ENCODE measurements around the gene CAPSL.
"Not testable (repeated sequence)": the region's sequence is repeated elsewhere in the genome, so short reads cannot be mapped to it uniquely, and the experiment has no call there.

DNA sequence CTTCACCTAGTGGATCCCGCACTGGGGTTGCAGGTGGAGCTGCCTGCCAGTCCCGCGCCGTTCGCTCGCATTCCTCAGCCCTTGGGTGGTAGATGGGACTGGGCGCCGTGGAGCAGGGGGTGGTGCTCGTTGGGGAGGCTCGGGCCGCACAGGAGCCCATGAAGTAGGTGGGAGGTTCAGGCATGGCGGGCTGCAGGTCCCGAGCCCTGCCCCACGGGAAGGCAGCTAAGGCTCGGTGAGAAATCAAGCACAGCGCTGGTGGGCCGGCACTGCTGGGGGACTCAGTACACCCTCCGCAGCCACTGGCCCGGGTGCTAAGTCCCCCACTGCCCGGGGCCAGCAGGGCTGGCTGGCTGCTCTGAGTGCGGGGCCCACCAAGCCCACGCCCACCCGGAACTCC, 45.6 kb downstream of the CAPSL start:
- not testable (repeated sequence) for TF ChIP-seq POLR2AphosphoS5, POLR2A (IDR thresholded peaks at IDR 0.05)
